HG03575 (cell line): Measurements from ENCODE around the gene RGL4.
"Not testable (repeated sequence)": the region's sequence is repeated elsewhere in the genome, so short reads cannot be mapped to it uniquely, and the experiment has no call there.

Experiments
- ATAC-seq: cut with Tn5 transposase; IDR thresholded peaks from one replicate; pipeline ENCODE4 v1.9.1; 2021; ENCODE audit not compliant: unreplicated experiment, insufficient number of reproducible peaks, low FRiP score; ENCODE audit errors: extremely low read depth

The RGL4 gene

GRCh38 chr22:23690713-23691112 is at the start of gene RGL4:
RGL4 (plus strand) TSS chr22:23691013; CDS start chr22:23692031, 1,018 bp downstream.
- no peak for ATAC-seq

DNA sequence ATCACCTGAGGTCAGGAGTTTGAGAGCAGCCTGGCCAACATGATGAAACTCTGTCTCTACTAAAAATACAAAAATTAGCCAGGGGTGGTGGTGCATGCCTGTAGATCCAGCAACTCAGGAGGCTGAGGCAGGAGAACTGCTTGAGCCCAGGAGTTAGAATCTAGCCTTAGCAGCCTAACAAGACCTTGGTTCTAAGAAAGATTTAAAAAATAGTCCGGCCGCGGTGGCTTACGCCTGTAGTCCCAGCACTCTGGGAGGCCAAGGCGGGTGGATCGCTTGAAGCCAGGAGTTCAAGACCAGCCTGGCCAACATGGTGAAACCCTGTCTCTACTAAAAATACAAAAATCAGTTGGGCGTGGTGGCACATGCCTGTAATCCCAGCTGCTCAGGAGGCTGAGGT is 44.3 kb upstream of the RGL4 start:
- not testable (repeated sequence) for ATAC-seq

- ATAC-seq: no peak
Observed at GRCh38 chr22:23649071-23649501, 41.7 kb upstream of the RGL4 start.

GRCh38 chr22:23651676-23652075 is 39.1 kb upstream of the RGL4 start:
- ATAC-seq: no peak

DNA sequence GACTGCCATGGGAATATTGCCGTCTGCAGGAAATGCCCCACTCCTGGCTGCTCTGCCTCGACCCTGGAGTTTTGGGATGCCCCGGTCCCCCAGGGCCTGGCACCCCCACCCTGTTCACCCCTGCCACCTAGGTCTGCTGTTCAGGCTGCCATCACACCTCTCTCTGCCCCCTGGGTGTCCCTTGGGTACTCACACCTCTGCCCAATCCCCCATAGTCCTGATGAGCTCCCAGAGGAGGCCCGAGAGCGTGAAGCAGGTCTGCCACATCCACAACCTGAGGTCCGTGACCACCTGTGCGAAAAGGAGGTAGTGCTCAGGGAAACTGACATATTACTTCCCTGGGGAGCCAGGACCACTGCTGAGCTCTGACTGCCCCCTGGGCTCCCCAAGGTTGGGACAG is 38.5 kb upstream of the RGL4 start:
- ATAC-seq: no peak

DNA sequence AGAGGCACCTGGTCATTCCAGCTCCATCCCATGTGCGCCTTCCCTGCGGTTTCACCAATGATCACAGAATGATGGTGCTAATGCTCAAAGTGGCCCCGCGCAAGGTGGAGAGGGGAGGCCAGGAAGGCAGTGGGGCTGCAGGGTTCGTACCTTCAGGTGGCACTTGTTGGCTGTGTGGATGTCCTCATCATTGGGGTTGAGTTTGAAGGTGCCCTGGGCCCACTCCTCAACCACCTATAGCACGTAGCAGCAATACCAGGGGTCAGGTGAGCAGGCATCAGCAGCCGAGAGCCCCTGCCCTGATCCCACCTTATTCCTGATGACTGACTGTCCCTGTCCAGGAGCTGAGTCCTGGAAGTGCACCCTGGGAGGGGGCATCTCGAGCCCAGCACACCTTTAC is 38.1 kb upstream of the RGL4 start:
- ATAC-seq: no peak

- no peak for ATAC-seq
Observed at GRCh38 chr22:23655891-23656475, 34.8 kb upstream of the RGL4 start.

GRCh38 chr22:23657727-23658126 is 33.1 kb upstream of the RGL4 start:
- ATAC-seq: no peak

DNA sequence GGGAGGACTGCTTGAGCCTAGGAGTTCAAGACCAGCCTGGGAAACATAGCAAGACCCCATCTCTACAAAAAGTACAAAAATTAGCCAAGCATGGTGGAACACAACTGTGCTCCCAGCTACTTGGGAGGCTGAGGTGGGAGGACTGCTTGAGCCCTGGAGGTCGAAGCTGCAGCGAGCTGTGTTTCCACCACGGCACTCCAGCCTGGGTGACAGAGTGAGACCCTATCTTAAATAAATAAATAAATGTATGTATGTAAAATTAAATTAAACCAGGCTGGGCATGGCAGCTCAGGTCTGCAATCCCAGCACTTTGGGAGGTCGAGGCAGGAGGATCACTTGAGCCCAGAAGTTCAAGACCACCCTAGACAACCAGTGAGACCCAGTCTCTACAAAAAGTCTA is 30.4 kb upstream of the RGL4 start:
- not testable (repeated sequence) for ATAC-seq

DNA sequence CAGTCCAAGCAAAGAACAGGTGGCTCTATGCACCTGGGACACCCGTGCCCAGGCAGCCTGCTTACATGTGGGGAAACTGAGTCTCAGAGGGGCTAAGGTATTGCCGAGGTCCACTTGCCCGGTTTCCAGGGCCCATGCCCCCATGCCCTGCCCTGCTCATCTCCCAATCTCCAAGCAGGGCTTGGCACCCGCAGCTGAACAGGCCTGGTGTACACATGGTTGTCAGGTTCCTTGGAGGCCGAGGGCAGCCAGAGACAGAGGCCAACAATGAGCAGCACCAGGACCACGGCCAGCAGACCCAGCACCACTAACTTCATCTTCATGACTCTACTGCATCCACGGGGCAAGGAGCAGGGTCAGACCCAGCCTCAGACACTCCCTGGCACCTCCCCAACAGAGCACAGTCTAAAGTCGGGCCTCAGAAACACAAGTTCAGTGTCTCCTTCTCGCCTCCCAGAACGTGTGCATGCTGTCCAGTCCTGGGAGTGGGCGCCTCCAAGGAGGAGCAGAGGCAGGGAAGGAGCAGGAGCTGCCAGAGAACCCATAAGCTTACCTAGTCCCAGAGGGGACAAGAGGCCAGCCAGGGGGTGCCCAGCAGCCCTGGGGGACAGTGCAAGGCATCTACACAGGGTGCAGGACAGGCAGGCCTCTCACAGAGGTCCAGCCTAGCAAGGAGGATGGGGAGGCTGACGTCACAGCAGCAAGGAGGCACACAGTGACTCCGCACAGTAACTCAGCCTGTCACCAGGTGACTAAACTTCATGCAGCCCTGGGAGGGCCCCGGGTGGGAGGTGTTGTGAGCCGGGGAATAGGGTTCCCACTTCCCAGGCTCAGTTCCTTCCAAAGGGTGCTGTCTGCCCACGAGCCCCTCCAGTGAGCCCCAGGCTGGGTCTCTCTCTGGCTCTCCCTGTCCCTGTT is 20.2 kb upstream of the RGL4 start:
- ATAC-seq: no peak

- not testable (repeated sequence) for ATAC-seq
Observed at GRCh38 chr22:23671387-23671786, 19.4 kb upstream of the RGL4 start.

DNA sequence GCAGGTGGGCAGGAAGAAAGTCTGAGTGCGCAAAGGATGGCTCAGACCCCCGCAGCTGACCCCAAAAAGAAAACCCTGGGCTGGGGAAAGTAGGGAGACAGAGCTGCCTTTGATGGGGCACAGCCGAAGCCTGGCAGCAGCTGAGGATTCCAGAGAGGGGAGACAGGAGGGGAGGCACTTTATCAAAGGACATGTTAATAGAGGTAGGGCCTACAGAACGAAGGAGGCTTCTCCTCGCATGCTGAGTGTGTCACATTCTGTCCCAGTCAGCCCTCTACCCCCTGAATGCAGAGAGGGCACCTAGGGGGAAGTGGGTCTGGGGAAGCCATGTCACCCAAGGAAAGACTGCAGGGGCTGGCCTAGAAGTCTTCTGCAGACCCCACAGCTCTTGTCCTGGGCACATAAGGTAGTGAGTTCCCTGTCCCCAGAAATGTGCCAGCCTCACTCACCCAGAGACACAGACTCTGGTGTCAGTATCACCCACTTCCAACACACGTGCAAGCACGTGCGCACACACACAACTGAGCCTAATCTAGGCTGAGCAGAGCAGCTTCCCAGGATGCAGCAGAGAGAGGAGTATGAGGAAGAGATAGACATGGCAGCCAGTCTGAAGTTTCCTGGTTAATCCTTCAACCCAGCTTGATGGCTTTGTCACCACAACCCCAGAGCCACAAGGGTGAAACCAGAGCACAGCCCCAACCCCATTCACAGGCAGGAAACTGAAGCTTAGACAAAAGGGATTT is 18.3 kb upstream of the RGL4 start:
- not testable (repeated sequence) for ATAC-seq

GRCh38 chr22:23673050-23673620 is 17.7 kb upstream of the RGL4 start:
- ATAC-seq: no peak

- no peak for ATAC-seq
Observed at GRCh38 chr22:23673826-23674690, 16.8 kb upstream of the RGL4 start.

DNA sequence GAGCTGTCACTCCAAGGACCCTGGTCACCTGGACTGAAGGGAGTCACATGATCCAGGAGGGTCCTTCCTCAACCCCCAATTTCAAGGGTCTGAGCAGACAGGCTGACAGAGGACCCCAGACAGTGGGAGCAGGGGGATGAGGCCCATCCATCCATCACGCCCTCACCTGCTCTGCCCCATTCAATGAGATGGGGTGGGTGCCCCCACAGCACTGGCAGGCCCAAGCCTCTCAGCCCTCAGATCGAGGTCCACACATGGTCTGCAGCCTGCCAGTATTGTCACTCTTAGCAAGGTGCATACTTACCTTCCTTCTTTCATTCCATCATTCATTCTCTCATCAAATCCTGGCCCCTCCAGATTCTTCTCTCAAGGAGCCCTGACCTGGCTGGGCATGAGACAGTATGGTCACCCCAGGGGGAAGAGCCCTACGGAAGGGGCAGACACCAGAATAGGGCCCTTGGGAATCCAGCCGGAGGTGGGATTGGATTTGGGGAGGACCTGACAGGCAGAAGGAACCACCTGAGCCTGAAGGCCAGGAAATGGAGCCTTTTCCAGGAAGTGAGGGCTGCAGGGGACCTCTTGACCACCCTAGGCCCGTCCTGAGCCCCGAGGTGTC is 15.8 kb upstream of the RGL4 start:
- not testable (repeated sequence) for ATAC-seq

DNA sequence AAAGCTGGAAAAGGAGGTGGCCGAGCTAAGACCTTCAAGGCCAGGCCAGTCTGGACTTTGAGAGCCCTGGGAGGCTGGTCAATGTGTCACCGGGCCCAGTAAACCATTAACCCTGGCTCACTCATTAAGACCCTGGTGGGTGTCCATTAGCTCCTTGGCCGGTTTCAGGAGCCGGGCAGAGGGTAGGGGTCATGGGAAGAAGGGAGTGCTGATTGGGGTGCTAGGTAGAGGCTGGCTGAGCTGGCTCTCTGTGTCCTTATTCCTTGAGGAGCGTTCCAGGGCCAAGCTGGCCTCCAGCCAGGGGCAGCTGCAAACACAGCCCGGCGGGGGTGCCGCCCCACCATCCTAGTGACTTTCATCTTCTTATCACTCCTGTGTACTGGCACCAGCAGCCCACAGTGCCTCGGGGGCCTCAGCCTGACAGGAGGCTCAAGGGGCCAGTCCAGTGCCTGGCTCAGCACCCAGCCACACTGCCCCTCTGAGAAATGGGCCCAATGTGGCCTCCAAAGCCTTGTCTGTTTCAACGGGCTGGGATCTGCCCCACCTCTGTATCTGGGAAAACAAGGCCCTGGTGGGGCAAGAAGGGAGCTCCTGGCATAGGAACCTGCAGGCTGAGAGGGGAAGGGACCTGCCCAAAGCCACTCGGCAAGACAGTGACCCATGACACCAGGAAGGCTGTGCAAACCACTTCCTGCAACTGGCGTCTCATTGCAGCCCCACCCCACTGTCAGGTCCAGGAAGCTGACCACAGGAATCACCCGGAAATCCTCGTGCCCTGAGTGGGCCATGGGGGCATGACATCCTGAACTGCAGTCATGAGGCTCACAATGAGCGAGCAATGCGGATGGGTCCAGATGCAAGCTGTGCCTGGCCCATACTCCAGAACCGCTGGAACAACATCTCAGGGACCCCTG is 15.1 kb upstream of the RGL4 start:
- ATAC-seq: no peak
